KG1 (cell line): ENCODE measurements around the gene PLEKHG4.

Source experiments
- DNase-seq: peaks from one replicate; lab custom pipeline; 2025; lab: John Stamatoyannopoulos, UW

PLEKHG4 gene

GRCh38 chr16:67264866-67265265 lies 14.5 kb upstream of the PLEKHG4 start:
- DNase-seq, result no peak

DNA sequence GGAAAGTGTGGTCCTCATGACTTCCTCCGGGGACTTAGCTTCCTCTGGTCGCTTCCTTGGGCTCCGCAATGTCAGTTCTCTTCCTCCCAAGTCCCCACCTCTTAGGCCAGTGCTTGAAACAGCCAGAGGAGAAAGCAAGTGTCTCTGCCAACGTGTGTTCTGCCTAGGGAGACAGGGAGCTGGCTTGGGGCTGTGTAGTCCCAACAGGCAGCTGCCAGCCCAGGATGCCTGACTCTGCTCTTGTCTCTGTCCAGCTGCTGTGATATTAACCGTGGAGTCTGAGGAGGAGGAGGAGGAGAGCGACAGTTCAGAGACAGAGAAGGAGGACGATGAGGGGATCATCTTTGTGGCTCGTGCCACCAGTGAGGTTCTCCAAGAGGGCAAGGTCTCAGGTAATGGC lies 13.5 kb upstream of the PLEKHG4 start:
- DNase-seq, result no peak

DNA sequence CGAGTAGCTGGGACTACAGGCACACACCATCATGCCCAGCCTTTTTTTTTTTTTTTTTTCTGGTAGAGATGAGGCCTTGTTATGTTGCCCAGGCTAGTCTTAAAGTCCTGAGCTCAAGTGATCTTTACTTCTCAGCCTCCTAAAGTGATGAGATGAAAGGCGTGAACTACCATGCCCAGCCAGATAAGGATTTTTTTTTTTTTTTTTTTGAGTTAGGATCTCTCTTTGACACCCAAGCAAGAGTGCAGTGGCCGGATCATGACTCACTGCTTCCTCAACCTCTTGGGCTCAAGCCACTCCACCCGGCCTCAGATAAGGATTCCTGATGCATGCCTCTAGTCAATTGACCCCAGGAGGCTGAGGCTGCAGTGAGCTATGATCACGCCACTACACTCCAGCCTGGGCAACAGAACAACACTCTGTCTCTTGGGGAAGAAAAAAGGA lies 11.2 kb upstream of the PLEKHG4 start:
- DNase-seq, result no peak

DNA sequence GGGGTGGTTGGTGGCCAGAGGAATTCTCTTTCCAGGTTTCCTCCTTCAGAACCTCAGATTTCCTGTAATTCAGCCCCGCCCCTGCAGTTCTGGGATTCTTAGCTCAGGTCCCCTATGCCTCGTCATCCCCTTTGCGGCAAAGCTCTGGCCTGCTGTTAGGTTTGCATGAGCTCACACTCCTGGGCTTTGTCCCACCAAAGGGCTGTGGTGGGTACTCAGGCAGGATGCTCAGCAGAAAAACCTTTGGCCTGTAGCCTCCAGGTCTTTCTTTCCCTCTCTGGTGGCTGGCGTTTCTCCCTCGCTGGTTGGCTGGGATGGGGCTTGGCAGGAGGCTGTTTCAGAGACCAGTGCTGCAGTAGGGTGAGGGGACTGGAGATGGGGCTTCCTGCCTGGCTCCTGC lies 9.6 kb upstream of the PLEKHG4 start:
- no peak for DNase-seq

GRCh38 chr16:67270931-67271338 lies 8.4 kb upstream of the PLEKHG4 start:
- no peak for DNase-seq

- no peak for DNase-seq
Measured at GRCh38 chr16:67271446-67271845, 7.9 kb upstream of the PLEKHG4 start.

DNA sequence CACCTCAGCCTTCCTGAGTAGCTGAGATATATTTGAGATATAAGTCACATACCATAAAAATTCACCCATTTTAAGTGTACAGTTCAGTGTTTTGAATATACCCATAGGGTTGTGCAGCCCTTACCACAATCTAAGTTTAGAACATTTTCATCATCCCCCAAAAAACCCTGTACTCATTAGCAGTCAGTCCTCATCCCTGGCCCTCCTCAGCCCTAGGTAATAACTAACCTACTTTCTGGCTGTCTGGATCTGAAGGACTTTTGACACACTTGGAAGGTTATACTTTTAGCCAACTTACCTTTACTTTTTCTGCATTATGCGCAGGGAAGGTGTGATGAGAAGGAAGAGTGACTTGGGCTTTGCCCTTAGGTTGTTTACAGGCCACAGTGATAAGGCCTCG lies 4.0 kb upstream of the PLEKHG4 start:
- DNase-seq, result no peak

- no peak for DNase-seq
Measured at GRCh38 chr16:67277294-67277998, 1.9 kb upstream of the PLEKHG4 start.

GRCh38 chr16:67277999-67278772 lies 1.1 kb upstream of the PLEKHG4 start:
- DNase-seq, result no peak

GRCh38 chr16:67278773-67279295 lies 498 bp upstream of the PLEKHG4 start:
- DNase-seq, result peak; percentile 24

GRCh38 chr16:67280090-67281015 lies 1.0 kb downstream of the PLEKHG4 start:
- DNase-seq, result no peak

DNA sequence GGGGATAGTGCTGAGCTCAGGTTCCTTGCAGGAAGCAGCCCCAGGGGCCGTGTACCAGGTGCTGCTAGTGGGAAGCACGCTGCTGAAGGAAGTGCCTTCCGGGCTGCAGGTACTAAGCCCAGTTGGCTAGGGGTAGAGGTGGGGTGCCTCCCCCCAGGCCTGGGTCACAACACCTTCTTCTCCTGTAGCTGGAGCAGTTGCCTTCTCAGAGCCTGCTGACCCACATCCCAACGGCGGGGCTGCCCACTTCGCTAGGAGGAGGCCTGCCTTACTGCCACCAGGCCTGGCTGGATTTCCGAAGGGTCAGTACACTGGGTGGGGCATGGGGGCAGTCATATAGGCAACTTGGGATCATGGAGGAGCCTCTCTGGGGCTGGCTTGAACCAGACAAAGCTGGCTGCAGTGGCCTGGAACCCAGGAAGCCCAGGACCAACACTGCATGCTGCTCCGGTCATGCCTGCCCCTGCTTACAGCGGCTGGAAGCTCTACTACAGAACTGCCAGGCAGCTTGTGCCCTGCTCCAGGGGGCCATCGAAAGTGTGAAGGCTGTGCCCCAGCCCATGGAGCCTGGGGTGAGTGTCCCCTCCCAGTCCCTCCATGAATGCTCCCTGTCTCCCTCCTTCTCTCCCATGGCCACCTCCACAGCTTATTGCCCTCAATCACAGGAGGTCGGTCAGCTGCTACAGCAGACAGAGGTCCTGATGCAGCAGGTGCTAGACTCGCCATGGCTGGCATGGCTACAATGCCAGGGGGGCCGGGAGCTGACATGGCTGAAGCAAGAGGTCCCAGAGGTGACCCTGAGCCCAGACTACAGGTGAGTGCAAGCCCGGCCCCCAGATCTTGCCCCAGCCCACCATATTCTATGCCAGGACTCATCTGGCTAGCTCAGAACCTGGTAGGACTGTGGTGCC lies 2.5 kb downstream of the PLEKHG4 start:
- DNase-seq, result no peak

- no peak for DNase-seq
Measured at GRCh38 chr16:67282447-67282805, 3.1 kb downstream of the PLEKHG4 start.

- no peak for DNase-seq
Measured at GRCh38 chr16:67283039-67283825, 3.9 kb downstream of the PLEKHG4 start.

GRCh38 chr16:67283826-67284555 lies 4.7 kb downstream of the PLEKHG4 start:
- no peak for DNase-seq

- no peak for DNase-seq
Measured at GRCh38 chr16:67284699-67285646, 5.6 kb downstream of the PLEKHG4 start.

GRCh38 chr16:67286441-67287235 lies 7.3 kb downstream of the PLEKHG4 start:
- DNase-seq, result no peak

- no peak for DNase-seq
Measured at GRCh38 chr16:67287960-67288359, 8.6 kb downstream of the PLEKHG4 start.
